ENCODE data around the gene JAG1.

Gene JAG1

DNA sequence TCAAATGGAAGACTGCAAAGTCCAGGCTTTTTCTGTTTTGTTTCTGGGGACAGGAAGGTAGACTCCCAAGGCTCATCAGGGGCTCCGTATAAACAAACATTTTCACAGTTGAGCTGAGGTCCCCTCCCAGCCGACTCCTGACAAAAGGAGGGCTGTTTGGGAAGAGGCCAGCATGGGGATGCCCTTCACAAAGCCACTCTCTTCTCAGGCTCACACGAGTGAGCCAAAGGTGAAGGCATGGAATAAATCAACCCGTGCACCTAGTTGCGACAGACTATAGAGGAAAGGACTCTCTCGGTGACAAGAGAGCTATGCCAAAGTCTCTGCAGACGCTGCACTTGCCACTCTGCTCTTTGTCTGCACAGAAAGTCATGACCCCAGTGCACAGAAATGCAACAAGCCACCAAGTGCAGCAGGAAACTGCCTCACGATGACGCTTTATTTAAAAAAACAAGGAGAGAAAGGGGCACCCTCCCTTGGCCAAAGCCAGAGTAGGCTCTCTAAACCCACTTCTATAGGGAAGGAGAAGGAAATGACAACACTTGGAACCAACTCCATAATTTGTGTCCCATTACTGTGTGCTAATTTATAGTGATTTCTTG lies 21.0 kb downstream of the JAG1 start:
- Histone ChIP-seq H3K79me2 (ENCODE audit: control insufficient read depth, insufficient read depth, low read length) (no peaks in the 10 kb centered on the region), H3K36me3 (ENCODE audit: control insufficient read depth, insufficient read depth, low read length) (no peaks in the 10 kb centered on the region), H3K4me3 (ENCODE audit: low read length) (no peak overlapping the region)

DNA sequence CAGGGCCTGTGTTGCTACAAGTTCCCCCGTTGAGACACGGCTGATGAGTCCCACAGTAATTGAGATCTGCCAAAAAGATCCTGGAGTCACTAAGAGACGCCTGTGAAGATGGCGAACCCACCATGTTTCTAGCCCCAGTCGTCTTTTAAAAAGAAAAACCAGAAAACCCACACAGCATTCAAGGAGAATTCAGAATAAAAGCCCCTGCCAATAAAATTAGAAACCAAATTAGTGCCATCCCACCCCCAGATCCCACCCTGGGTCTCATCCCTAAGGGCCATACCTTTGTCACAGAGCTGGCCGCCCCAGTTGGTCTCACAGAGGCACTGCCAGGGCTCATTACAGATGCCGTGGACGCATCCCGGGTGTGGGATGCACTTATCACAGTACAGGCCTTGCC lies 21.6 kb downstream of the JAG1 start:
- peaks cover 33% of the 10 kb centered on the region for H3K4me1 ChIP-seq (ENCODE audit: control insufficient read depth, low read depth, low read length)
- WGBS (ENCODE audit: extremely low coverage, insufficient coverage, low lambda C conversion rate): no CpG with 5 or more reads among the region's 9 CpGs

More for the DNA sequence above, 21.0 kb downstream of the JAG1 start:
- Histone ChIP-seq H2BK5ac (ENCODE audit: low read length) (no peak overlapping the region), H3K27me3 (ENCODE audit: insufficient read depth, low read length, poor library complexity) (no peaks in the 10 kb centered on the region), H3K4me1 (ENCODE audit: control insufficient read depth, low read depth, low read length) (peaks cover 31% of the 10 kb centered on the region), H3K4me2 (ENCODE audit: low read length) (no peak overlapping the region), H2BK120ac (ENCODE audit: low read depth, low read length) (no peak overlapping the region), H3K18ac (ENCODE audit: low read length) (no peak overlapping the region), H2AK5ac (ENCODE audit: low read length) (no peak overlapping the region), H3K56ac (ENCODE audit: low read length) (no peak overlapping the region), H3K4ac (ENCODE audit: low read depth, low read length) (no peak overlapping the region), H3K79me1 (ENCODE audit: low read length) (peaks cover 2% of the 10 kb centered on the region), H3K27ac (ENCODE audit: low read depth, low read length) (no peak overlapping the region), H2BK15ac (replicated peaks; ENCODE audit: low read depth) (no peak overlapping the region), H4K5ac (ENCODE audit: low read length) (no peak overlapping the region), H3K9ac (ENCODE audit: low read length) (no peak overlapping the region), H3K23ac (ENCODE audit: low read length) (no peak overlapping the region), H4K8ac (ENCODE audit: low read depth, low read length) (no peak overlapping the region)
- no peak for DNase-seq
- no CpG with 5 or more reads among the region's 9 CpGs for WGBS (ENCODE audit: extremely low coverage, insufficient coverage, low lambda C conversion rate)

DNA sequence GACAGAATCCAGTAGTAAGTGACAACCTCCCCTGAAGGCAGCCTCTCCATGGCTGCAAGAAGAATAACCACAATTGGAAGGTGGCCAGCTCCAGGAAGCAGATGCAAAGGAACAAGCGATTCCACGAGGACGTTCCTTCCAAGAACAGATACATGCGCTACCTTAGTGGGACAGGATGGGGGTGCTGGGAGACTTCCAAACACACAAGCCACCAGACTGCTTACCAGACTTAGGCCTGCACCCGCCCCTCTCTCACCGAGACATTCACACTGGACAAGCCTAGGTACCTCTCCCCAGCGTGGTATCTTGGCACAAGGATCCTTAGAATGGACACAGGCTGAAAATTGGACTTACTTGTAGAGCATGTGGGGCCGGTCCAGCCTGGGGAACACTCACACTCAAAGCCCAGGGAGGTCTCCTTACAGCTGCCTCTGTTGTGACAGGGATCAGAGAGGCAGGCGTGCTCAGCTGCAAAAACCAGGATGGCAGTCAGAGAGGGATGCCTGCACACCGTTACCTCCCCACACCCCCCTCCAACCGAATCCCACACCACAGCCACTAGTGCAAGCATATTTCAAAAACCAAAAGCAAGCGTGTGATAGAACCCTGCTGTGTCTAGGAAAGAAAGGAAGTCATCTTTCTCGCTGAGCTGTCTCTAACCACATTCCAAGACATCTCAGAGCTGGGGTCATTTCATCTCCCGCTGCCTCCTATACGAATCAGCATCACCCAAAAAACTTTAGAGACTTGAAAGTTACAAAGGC lies 22.4 kb downstream of the JAG1 start:
- H2BK5ac ChIP-seq (ENCODE audit: low read length): no peak overlapping the region
- no peak overlapping the region for H4K5ac ChIP-seq (ENCODE audit: low read length)
- no peak overlapping the region for H3K4ac ChIP-seq (ENCODE audit: low read depth, low read length)
- peaks cover 2% of the 10 kb centered on the region for H3K79me1 ChIP-seq (ENCODE audit: low read length)
- no CpG with 5 or more reads among the region's 15 CpGs for WGBS (ENCODE audit: extremely low coverage, insufficient coverage, low lambda C conversion rate)
- H2BK15ac ChIP-seq (replicated peaks; ENCODE audit: low read depth): no peak overlapping the region
- H3K56ac ChIP-seq (ENCODE audit: low read length): no peak overlapping the region
- H3K79me2 ChIP-seq (ENCODE audit: control insufficient read depth, insufficient read depth, low read length): no peaks in the 10 kb centered on the region
- no peak overlapping the region for H2BK120ac ChIP-seq (ENCODE audit: low read depth, low read length)
- H3K36me3 ChIP-seq (ENCODE audit: control insufficient read depth, insufficient read depth, low read length): no peaks in the 10 kb centered on the region
- H4K8ac ChIP-seq (ENCODE audit: low read depth, low read length): no peak overlapping the region
- no peak overlapping the region for H2AK5ac ChIP-seq (ENCODE audit: low read length)
- H3K27me3 ChIP-seq (ENCODE audit: insufficient read depth, low read length, poor library complexity): no peaks in the 10 kb centered on the region
- DNase-seq: no peak
- H3K4me2 ChIP-seq (ENCODE audit: low read length): no peak overlapping the region
- H3K23ac ChIP-seq (ENCODE audit: low read length): no peak overlapping the region
- H3K9ac ChIP-seq (ENCODE audit: low read length): no peak overlapping the region
- peaks cover 31% of the 10 kb centered on the region for H3K4me1 ChIP-seq (ENCODE audit: control insufficient read depth, low read depth, low read length)
- H3K18ac ChIP-seq (ENCODE audit: low read length): no peak overlapping the region
- H3K4me3 ChIP-seq (ENCODE audit: low read length): no peak overlapping the region
- H3K27ac ChIP-seq (ENCODE audit: low read depth, low read length): no peak overlapping the region

More for the DNA sequence above, 21.6 kb downstream of the JAG1 start:
- Histone ChIP-seq H2BK5ac (ENCODE audit: low read length) (no peak overlapping the region), H3K27ac (ENCODE audit: low read depth, low read length) (no peak overlapping the region), H3K79me2 (ENCODE audit: control insufficient read depth, insufficient read depth, low read length) (no peaks in the 10 kb centered on the region), H3K27me3 (ENCODE audit: insufficient read depth, low read length, poor library complexity) (no peaks in the 10 kb centered on the region), H4K5ac (ENCODE audit: low read length) (no peak overlapping the region), H2BK120ac (ENCODE audit: low read depth, low read length) (no peak overlapping the region), H3K9ac (ENCODE audit: low read length) (no peak overlapping the region), H3K56ac (ENCODE audit: low read length) (no peak overlapping the region), H3K36me3 (ENCODE audit: control insufficient read depth, insufficient read depth, low read length) (no peaks in the 10 kb centered on the region), H3K18ac (ENCODE audit: low read length) (no peak overlapping the region), H2AK5ac (ENCODE audit: low read length) (no peak overlapping the region), H4K8ac (ENCODE audit: low read depth, low read length) (no peak overlapping the region), H3K23ac (ENCODE audit: low read length) (no peak overlapping the region), H3K79me1 (ENCODE audit: low read length) (peaks cover 2% of the 10 kb centered on the region), H3K4me2 (ENCODE audit: low read length) (no peak overlapping the region), H3K4ac (ENCODE audit: low read depth, low read length) (no peak overlapping the region), H2BK15ac (replicated peaks; ENCODE audit: low read depth) (no peak overlapping the region), H3K4me3 (ENCODE audit: low read length) (no peak overlapping the region)
- no peak for DNase-seq

DNA sequence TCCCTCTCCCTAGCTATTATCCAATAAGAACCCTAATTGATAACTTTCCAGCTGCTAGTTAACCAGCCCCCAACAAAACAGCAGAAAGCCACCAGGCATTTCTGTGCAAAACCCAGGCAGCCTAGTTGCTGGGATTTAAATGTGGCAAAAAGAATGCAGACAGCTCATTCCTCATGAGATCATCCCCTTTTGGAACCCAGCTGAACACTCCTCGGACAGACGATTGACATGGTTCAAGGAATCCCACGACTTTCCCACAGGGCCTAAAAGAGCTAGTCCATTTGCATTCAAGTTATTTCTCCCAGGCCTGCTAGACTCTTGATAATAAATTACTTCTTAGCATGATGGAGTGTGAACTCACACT lies 24.0 kb downstream of the JAG1 start:
- H3K9ac ChIP-seq (ENCODE audit: low read length): no peak overlapping the region
- no peak overlapping the region for H3K4me3 ChIP-seq (ENCODE audit: low read length)
- WGBS (ENCODE audit: extremely low coverage, insufficient coverage, low lambda C conversion rate): no CpG with 5 or more reads among the region's 3 CpGs
- no peak overlapping the region for H4K8ac ChIP-seq (ENCODE audit: low read depth, low read length)
- H3K56ac ChIP-seq (ENCODE audit: low read length): no peak overlapping the region
- H3K27me3 ChIP-seq (ENCODE audit: insufficient read depth, low read length, poor library complexity): no peaks in the 10 kb centered on the region
- no peaks in the 10 kb centered on the region for H3K36me3 ChIP-seq (ENCODE audit: control insufficient read depth, insufficient read depth, low read length)
- H2BK120ac ChIP-seq (ENCODE audit: low read depth, low read length): no peak overlapping the region
- H2BK5ac ChIP-seq (ENCODE audit: low read length): no peak overlapping the region
- no peak overlapping the region for H4K5ac ChIP-seq (ENCODE audit: low read length)
- peaks cover 2% of the 10 kb centered on the region for H3K79me1 ChIP-seq (ENCODE audit: low read length)
- H3K4me1 ChIP-seq (ENCODE audit: control insufficient read depth, low read depth, low read length): peaks cover 25% of the 10 kb centered on the region
- H3K18ac ChIP-seq (ENCODE audit: low read length): no peak overlapping the region
- H3K79me2 ChIP-seq (ENCODE audit: control insufficient read depth, insufficient read depth, low read length): no peaks in the 10 kb centered on the region
- H3K27ac ChIP-seq (ENCODE audit: low read depth, low read length): no peak overlapping the region
- no peak overlapping the region for H2BK15ac ChIP-seq (replicated peaks; ENCODE audit: low read depth)
- DNase-seq: no peak
- H3K4me2 ChIP-seq (ENCODE audit: low read length): no peak overlapping the region
- no peak overlapping the region for H3K4ac ChIP-seq (ENCODE audit: low read depth, low read length)
- no peak overlapping the region for H3K23ac ChIP-seq (ENCODE audit: low read length)
- H2AK5ac ChIP-seq (ENCODE audit: low read length): no peak overlapping the region

DNA sequence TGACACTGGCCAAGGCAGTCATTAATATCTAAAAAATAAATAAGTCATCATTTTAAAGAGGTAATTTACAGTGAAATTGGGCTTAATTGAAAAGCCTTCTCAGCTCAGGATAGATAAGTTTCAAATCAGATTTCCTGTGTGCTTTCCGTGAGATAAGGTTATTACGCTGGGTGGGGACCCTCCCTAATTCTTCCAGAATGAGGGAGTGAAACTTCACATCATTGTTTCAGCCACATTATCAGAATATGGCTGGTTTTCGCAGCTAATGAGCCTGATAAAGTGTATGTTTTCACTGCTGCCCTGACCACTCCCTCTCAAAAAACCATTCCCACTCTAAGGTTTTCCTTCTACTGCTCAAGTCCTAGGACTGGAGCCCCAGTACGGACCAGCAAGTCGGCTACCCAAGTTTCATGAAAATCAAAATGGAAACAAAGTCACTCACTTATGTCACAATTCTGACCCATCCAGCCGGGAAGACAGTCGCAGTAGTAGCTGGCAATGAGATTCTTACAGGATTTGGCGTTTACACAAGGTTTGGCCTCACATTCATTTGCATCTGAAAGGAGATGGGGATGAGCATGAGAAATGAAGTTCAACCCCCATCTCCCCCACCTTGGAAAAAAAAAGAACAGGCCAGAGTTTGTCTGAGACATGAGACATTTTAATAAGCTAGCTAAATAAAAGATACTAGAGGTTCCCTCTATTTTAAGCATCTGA lies 24.6 kb downstream of the JAG1 start:
- no peak overlapping the region for H3K27ac ChIP-seq (ENCODE audit: low read depth, low read length)
- no peaks in the 10 kb centered on the region for H3K79me2 ChIP-seq (ENCODE audit: control insufficient read depth, insufficient read depth, low read length)
- H3K4ac ChIP-seq (ENCODE audit: low read depth, low read length): no peak overlapping the region
- H4K5ac ChIP-seq (ENCODE audit: low read length): no peak overlapping the region
- no peak overlapping the region for H4K8ac ChIP-seq (ENCODE audit: low read depth, low read length)
- peak overlapping the region; percentile 36 for H2BK5ac ChIP-seq (ENCODE audit: low read length)
- peaks cover 20% of the 10 kb centered on the region for H3K4me1 ChIP-seq (ENCODE audit: control insufficient read depth, low read depth, low read length)
- H3K4me3 ChIP-seq (ENCODE audit: low read length): no peak overlapping the region
- no peak overlapping the region for H2AK5ac ChIP-seq (ENCODE audit: low read length)
- H3K18ac ChIP-seq (ENCODE audit: low read length): no peak overlapping the region
- peaks cover 2% of the 10 kb centered on the region for H3K79me1 ChIP-seq (ENCODE audit: low read length)
- H3K4me2 ChIP-seq (ENCODE audit: low read length): peak overlapping the region; percentile 8
- DNase-seq: peak; percentile 58
- no peak overlapping the region for H3K9ac ChIP-seq (ENCODE audit: low read length)
- WGBS (ENCODE audit: extremely low coverage, insufficient coverage, low lambda C conversion rate): no CpG with 5 or more reads among the region's 8 CpGs
- no peak overlapping the region for H3K56ac ChIP-seq (ENCODE audit: low read length)
- no peak overlapping the region for H3K23ac ChIP-seq (ENCODE audit: low read length)
- no peak overlapping the region for H2BK120ac ChIP-seq (ENCODE audit: low read depth, low read length)
- H2BK15ac ChIP-seq (replicated peaks; ENCODE audit: low read depth): no peak overlapping the region
- no peaks in the 10 kb centered on the region for H3K27me3 ChIP-seq (ENCODE audit: insufficient read depth, low read length, poor library complexity)
- no peaks in the 10 kb centered on the region for H3K36me3 ChIP-seq (ENCODE audit: control insufficient read depth, insufficient read depth, low read length)
